Adrenal gland (tissue), 12 donors: ENCODE data around the gene EGFLAM. TPM values are rescaled to one million over a fixed set of nuclear protein-coding genes. Genes with fewer than 3 reads are reported as not detected.

Source experiments
- DNase-seq, 7 donors: peaks; one replicate each; pipeline ENCODE4 v3.0.0-alpha.2; 2019 to 2020
- H3K27ac ChIP-seq, 5 donors: fragments of 200-600 bp; sonication (generic) in 4 of 5; 1 replicate in 3 of 5; 2 replicates in 2 of 5; pipeline versions ENCODE4 v1.5.1 to v1.8.0; 2016 to 2020; ENCODE audit warnings: mild to moderate bottlenecking in 1 of 5
- H3K27me3 ChIP-seq: fragments of 200-600 bp; 2 replicates; pipeline ENCODE4 v1.8.0; 2021
- H3K36me3 ChIP-seq, 2 donors: fragments of 200-600 bp; replicated peaks in 1 of 2; 1 replicate in 1 of 2; 2 replicates in 1 of 2; pipeline versions ENCODE4 v1.5.1 to v1.8.0; 2018 to 2022
- H3K4me1 ChIP-seq, 2 donors: fragments of 200-600 bp; replicated peaks in 1 of 2; 1 replicate in 1 of 2; 2 replicates in 1 of 2; pipeline versions ENCODE4 v1.5.1 to v1.8.0; 2018 to 2021
- H3K4me3 ChIP-seq, 4 donors: fragments of 200-600 bp; sonication (generic) in 3 of 4; one replicate each; pipeline ENCODE4 v1.5.1; 2016 to 2018
- H3K9me3 ChIP-seq, 3 donors: fragments of 200-600 bp; sonication (generic) in 1 of 3; replicated peaks in 1 of 3; 1 replicate in 2 of 3; 2 replicates in 1 of 3; pipeline versions ENCODE4 v1.5.1 to v1.8.0; 2016 to 2021
- CTCF ChIP-seq, 6 experiments: fragments of 450-650 bp in 4 of 6; fragments of 200-600 bp in 2 of 6; sonication (generic) in 1 of 6; IDR thresholded peaks; 1 replicate in 5 of 6; 2 replicates in 1 of 6; pipeline versions ENCODE4 v1.5.1 to v1.8.0; 2016 to 2021; ENCODE audit warnings: antibody characterized with exemption in 6 of 6, mild to moderate bottlenecking in 2 of 6, moderate library complexity in 1 of 6
- POLR2A ChIP-seq, 2 donors: fragments of 450-650 bp; IDR thresholded peaks; one replicate each; pipeline ENCODE4 v1.6.1; 2017; ENCODE audit warnings: antibody characterized with exemption in 2 of 2, mild to moderate bottlenecking in 2 of 2, moderate library complexity in 1 of 2
- WGBS, 4 donors: extraction: QIAGEN DNeasy Blood & Tissue Kit in 2 of 4; methylation state at CpG; one replicate each; pipeline versions ENCODE4 v1.1.5 to v1.1.7; 2013 to 2017; 5-methylcytosine and 5-hydroxymethylcytosine counted together
- intact Hi-C, 2 donors: fragments of 100-400 bp; cut with DNase I; formaldehyde crosslinking; loops; one replicate each; pipeline versions ENCODE4 v1.14.1 to v1.15.0; 2022 to 2023
- polyA plus RNA-seq, 3 donors: library from polyadenylated mRNA; stranded (reverse); fragments of 200-250 nt in 2 of 3; fragments of 350-450 nt in 1 of 3; fragmentation: Illumina TruSeq in 1 of 3; extraction: RNeasy Lipid Tissue Mini Kit (QIAGEN cat#74804) in 1 of 3; gene quantifications; one replicate each; pipeline ENCODE4 v1.2.3, GENCODE V29; 2013 to 2014
- total RNA-seq, 9 donors: library from RNA; depleted of rRNA in 4 of 9; stranded (reverse); fragments of >200 nt in 4 of 9; fragments of 120-200 nt in 1 of 9; fragmentation: NEBNext Ultra II Directional in 1 of 9; extraction: Animal tissue kit (Norgen Biotek cat#: 25700) in 1 of 9; gene quantifications; one replicate each; pipeline versions ENCODE4 v1.1.0 to v1.2.4, GENCODE V29; 2013 to 2023
- donor health status: healthy with polysubstance abuse.
- donor health status: Bipolar disorder and iron deficiency.
- donor health status: DM: yes; HTN: yes; CAD: no.
- donor health status: DM: no; HTN: no; CAD: no.
- donor health status: DM: no; HTN: no; CAD: no.
- donor health status: DM: yes; HTN: yes; CAD: no.

Gene EGFLAM
- total and polyA plus RNA-seq, 12 donors: 4.4 to 29.0 (median 16.1) TPM

GRCh38 chr5:38473008-38473407 lies 214.6 kb downstream of the EGFLAM start:
- Histone ChIP-seq H3K4me3 (no peak overlapping the region), H3K4me1 (peaks cover 0 to 12% of the 10 kb centered on the region in 2 donors), H3K9me3 (no peaks in the 10 kb centered on the region), H3K27ac (no peak overlapping the region), H3K27me3 (no peaks in the 10 kb centered on the region), H3K36me3 (no peaks in the 10 kb centered on the region)
- 54 to 65% (median 57%) methylated on average over 8 of the region's 8 CpGs for WGBS, 4 donors
- TF ChIP-seq CTCF (IDR thresholded peaks at IDR 0.05) (no peak), POLR2A (IDR thresholded peaks at IDR 0.05) (no peak)
- intact Hi-C loops: no loop called here
- no peak for DNase-seq

GRCh38 chr5:38478166-38478565 lies 219.8 kb downstream of the EGFLAM start:
- peaks cover 0 to 9% of the 10 kb centered on the region in 2 donors for H3K36me3 ChIP-seq
- WGBS, 4 donors: 74 to 86% (median 80%) methylated on average over 3 of the region's 3 CpGs
- H3K4me1 ChIP-seq: no peaks in the 10 kb centered on the region
- no peak overlapping the region for H3K4me3 ChIP-seq
- intact Hi-C loops: no loop called here
- no peak for DNase-seq
- H3K27me3 ChIP-seq: no peaks in the 10 kb centered on the region
- TF ChIP-seq POLR2A (IDR thresholded peaks at IDR 0.05): no peak
- TF ChIP-seq CTCF (IDR thresholded peaks at IDR 0.05): no peak
- no peaks in the 10 kb centered on the region for H3K9me3 ChIP-seq
- H3K27ac ChIP-seq: no peak overlapping the region

GRCh38 chr5:38478878-38479277 lies 220.5 kb downstream of the EGFLAM start:
- no peak overlapping the region for H3K27ac ChIP-seq
- intact Hi-C loops: no loop called here
- WGBS, 4 donors: 79 to 89% (median 81%) methylated on average over 3 of the region's 3 CpGs
- no peaks in the 10 kb centered on the region for H3K9me3 ChIP-seq
- H3K4me1 ChIP-seq: no peaks in the 10 kb centered on the region
- no peak overlapping the region for H3K4me3 ChIP-seq
- H3K36me3 ChIP-seq: peaks cover 0 to 13% of the 10 kb centered on the region in 2 donors
- no peak for DNase-seq
- no peaks in the 10 kb centered on the region for H3K27me3 ChIP-seq
- TF ChIP-seq POLR2A (IDR thresholded peaks at IDR 0.05): no peak
- no peak for TF ChIP-seq CTCF (IDR thresholded peaks at IDR 0.05)

GRCh38 chr5:38479315-38479904 lies 221.1 kb downstream of the EGFLAM start:
- H3K27me3 ChIP-seq: no peaks in the 10 kb centered on the region
- TF ChIP-seq POLR2A (IDR thresholded peaks at IDR 0.05): no peak
- WGBS, 4 donors: 64 to 69% (median 66%) methylated on average over 6 of the region's 6 CpGs
- no peak overlapping the region for H3K27ac ChIP-seq
- intact Hi-C loops: no loop called here
- peaks cover 0 to 13% of the 10 kb centered on the region in 2 donors for H3K36me3 ChIP-seq
- no peak overlapping the region for H3K4me3 ChIP-seq
- no peaks in the 10 kb centered on the region for H3K4me1 ChIP-seq
- H3K9me3 ChIP-seq: no peaks in the 10 kb centered on the region
- DNase-seq: no peak

GRCh38 chr5:38483805-38484398 lies 225.5 kb downstream of the EGFLAM start:
- Histone ChIP-seq H3K4me3 (no peak overlapping the region), H3K36me3 (peaks cover 0 to 29% of the 10 kb centered on the region in 2 donors), H3K27me3 (no peaks in the 10 kb centered on the region), H3K27ac (no peak overlapping the region), H3K4me1 (no peaks in the 10 kb centered on the region), H3K9me3 (no peaks in the 10 kb centered on the region)
- 96 to 97% (median 96%) methylated on average over 10 of the region's 10 CpGs for WGBS, 4 donors
- DNase-seq: no peak
- intact Hi-C loops: no loop called here
- TF ChIP-seq CTCF (IDR thresholded peaks at IDR 0.05): no peak
- no peak for TF ChIP-seq POLR2A (IDR thresholded peaks at IDR 0.05)
